Keratinocyte (primary cell): Measurements from ENCODE around the gene CYP17A1. TPM values are rescaled to one million over a fixed set of nuclear protein-coding genes. Genes with fewer than 3 reads are reported as not detected.
A peak's percentile ranks its signal among the peaks of the same experiment; 100 is the strongest.

ENCODE experiments used
- DNase-seq: peaks from one replicate; pipeline ENCODE4 v3.0.0-alpha.2; 2011; ENCODE audit warnings: low read depth, missing footprints, low spot score
- FAIRE-seq: peaks from 2 replicates; lab custom pipeline; 2011; peaks lifted over from hg19 to GRCh38; lab: Jason Lieb, UNC
- H2AFZ ChIP-seq: 2 replicates; pipeline ENCODE4 v1.6.0; 2012; ENCODE audit warnings: low read length, control low read depth, inconsistent platforms; ENCODE audit not compliant: control insufficient read depth
- H3K27ac ChIP-seq: 2 replicates; pipeline ENCODE4 v1.5.1; 2011; ENCODE audit warnings: low read length; ENCODE audit not compliant: control insufficient read depth, insufficient read depth
- H3K27me3 ChIP-seq: 3 replicates; pipeline ENCODE4 v1.6.0; 2011; ENCODE audit warnings: low read length; ENCODE audit not compliant: control insufficient read depth, insufficient read depth; ENCODE audit errors: extremely low read depth
- H3K36me3 ChIP-seq, 2 experiments: 2 replicates in 1 of 2; 3 replicates in 1 of 2; pipeline ENCODE4 v1.5.1; 2011; ENCODE audit warnings: low read length in 2 of 2, mild to moderate bottlenecking in 1 of 2; ENCODE audit not compliant: control insufficient read depth in 2 of 2, insufficient read depth in 2 of 2; ENCODE audit errors: extremely low read depth in 1 of 2
- H3K4me1 ChIP-seq: 3 replicates; pipeline ENCODE4 v1.5.1; 2011; ENCODE audit warnings: low read length; ENCODE audit not compliant: control insufficient read depth, insufficient read depth; ENCODE audit errors: extremely low read depth
- H3K4me2 ChIP-seq: 3 replicates; pipeline ENCODE4 v1.6.0; 2011; ENCODE audit warnings: low read depth, low read length; ENCODE audit not compliant: control insufficient read depth, insufficient read depth; ENCODE audit errors: extremely low read depth
- H3K4me3 ChIP-seq, 3 experiments: fragments of 200-600 bp in 1 of 3; sonication (generic) in 1 of 3; 2 replicates in 2 of 3; 3 replicates in 1 of 3; pipeline ENCODE4 v1.5.1; 2011 to 2016; ENCODE audit warnings: low read length in 3 of 3, mild to moderate bottlenecking in 3 of 3, control low read depth in 2 of 3, inconsistent platforms in 1 of 3, low read depth in 1 of 3, mixed read lengths in 1 of 3, mixed run types in 1 of 3, moderate library complexity in 1 of 3; ENCODE audit not compliant: control insufficient read depth in 2 of 3, insufficient read depth in 2 of 3; ENCODE audit errors: extremely low read depth in 1 of 3
- H3K79me2 ChIP-seq: 2 replicates; pipeline ENCODE4 v1.6.0; 2012; ENCODE audit warnings: low read length; ENCODE audit not compliant: control insufficient read depth, insufficient read depth
- H3K9ac ChIP-seq: 3 replicates; pipeline ENCODE4 v1.6.0; 2011; ENCODE audit warnings: low read length; ENCODE audit not compliant: control insufficient read depth, insufficient read depth; ENCODE audit errors: extremely low read depth
- H3K9me1 ChIP-seq: 3 replicates; pipeline ENCODE4 v1.6.0; 2011; ENCODE audit warnings: low read length; ENCODE audit not compliant: control insufficient read depth, insufficient read depth; ENCODE audit errors: extremely low read depth
- H3K9me3 ChIP-seq: 2 replicates; pipeline ENCODE4 v1.5.1; 2012; ENCODE audit warnings: low read depth, low read length; ENCODE audit not compliant: control insufficient read depth
- H4K20me1 ChIP-seq: 3 replicates; pipeline ENCODE4 v1.6.0; 2011; ENCODE audit warnings: low read length; ENCODE audit not compliant: control insufficient read depth, insufficient read depth; ENCODE audit errors: extremely low read depth
- EZH2 ChIP-seq: IDR thresholded peaks from one replicate; pipeline ENCODE4 v1.6.1; 2012; ENCODE audit warnings: inconsistent platforms, mild to moderate bottlenecking, low read length, moderate library complexity
- dilution Hi-C: fragments of 300-500 bp; cut with MboI; formaldehyde crosslinking; loops from one replicate; pipeline ENCODE4 v1.7.0; 2020; ENCODE audit warnings: low sequenced_read_pairs; ENCODE audit not compliant: extremely low pct_ligation_motif_present
- polyA minus RNA-seq, 3 experiments: library from RNA; depleted of rRNA, polyadenylated mRNA; stranded (reverse); fragments of >200 nt; gene quantifications; 1 replicate in 1 of 3; 2 replicates in 1 of 3; 3 replicates in 1 of 3; pipeline ENCODE4 v1.2.3, GENCODE V29; 2011
- polyA plus RNA-seq, 5 experiments: library from polyadenylated mRNA; depleted of rRNA in 3 of 5; stranded (reverse) in 3 of 5; stranded (forward) in 1 of 5; unstranded in 1 of 5; fragments of >200 nt; gene quantifications; 1 replicate in 1 of 5; 2 replicates in 3 of 5; 3 replicates in 1 of 5; pipeline versions ENCODE4 v1.2.1 to v1.2.3, GENCODE V29; 2011 to 2012; ENCODE audit warnings: missing spikeins in 2 of 5, low read depth in 1 of 5, low replicate concordance in 1 of 5
- TF ChIP-seq, protein P1 (sequence below), 3 experiments: IDR thresholded peaks in 1 of 3; conservative IDR thresholded peaks in 1 of 3; optimal IDR thresholded peaks in 1 of 3; 2 replicates in 2 of 3; 3 replicates in 1 of 3; pipeline versions ENCODE3 to v1.5.1; 2011; ENCODE audit warnings: low read length in 3 of 3, mild to moderate bottlenecking in 3 of 3, moderate library complexity in 2 of 3, control low read depth in 1 of 3, inconsistent platforms in 1 of 3; ENCODE audit not compliant: insufficient read depth in 2 of 3; ENCODE audit errors: extremely low read depth in 1 of 3

CYP17A1 gene, protein sequence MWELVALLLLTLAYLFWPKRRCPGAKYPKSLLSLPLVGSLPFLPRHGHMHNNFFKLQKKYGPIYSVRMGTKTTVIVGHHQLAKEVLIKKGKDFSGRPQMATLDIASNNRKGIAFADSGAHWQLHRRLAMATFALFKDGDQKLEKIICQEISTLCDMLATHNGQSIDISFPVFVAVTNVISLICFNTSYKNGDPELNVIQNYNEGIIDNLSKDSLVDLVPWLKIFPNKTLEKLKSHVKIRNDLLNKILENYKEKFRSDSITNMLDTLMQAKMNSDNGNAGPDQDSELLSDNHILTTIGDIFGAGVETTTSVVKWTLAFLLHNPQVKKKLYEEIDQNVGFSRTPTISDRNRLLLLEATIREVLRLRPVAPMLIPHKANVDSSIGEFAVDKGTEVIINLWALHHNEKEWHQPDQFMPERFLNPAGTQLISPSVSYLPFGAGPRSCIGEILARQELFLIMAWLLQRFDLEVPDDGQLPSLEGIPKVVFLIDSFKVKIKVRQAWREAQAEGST
- polyA plus RNA-seq (not detected in 3 replicates), polyA minus RNA-seq (not detected in 3 replicates)
- not detected for polyA plus RNA-seq (2011; ENCODE audit: low read depth)
- polyA plus RNA-seq (2011; cell fraction: cytosol; rRNA removed), result not detected in 2 replicates
- polyA plus RNA-seq (2011; cell fraction: nucleus; rRNA removed), result not detected in 2 replicates
- not detected in 2 replicates for polyA plus RNA-seq (2012; ENCODE audit: low replicate concordance)
- not detected for polyA minus RNA-seq (2011; cell fraction: cytosol; rRNA and poly(A)+ RNA removed)
- polyA minus RNA-seq (2011; cell fraction: nucleus; rRNA and poly(A)+ RNA removed), result not detected in 2 replicates

DNA sequence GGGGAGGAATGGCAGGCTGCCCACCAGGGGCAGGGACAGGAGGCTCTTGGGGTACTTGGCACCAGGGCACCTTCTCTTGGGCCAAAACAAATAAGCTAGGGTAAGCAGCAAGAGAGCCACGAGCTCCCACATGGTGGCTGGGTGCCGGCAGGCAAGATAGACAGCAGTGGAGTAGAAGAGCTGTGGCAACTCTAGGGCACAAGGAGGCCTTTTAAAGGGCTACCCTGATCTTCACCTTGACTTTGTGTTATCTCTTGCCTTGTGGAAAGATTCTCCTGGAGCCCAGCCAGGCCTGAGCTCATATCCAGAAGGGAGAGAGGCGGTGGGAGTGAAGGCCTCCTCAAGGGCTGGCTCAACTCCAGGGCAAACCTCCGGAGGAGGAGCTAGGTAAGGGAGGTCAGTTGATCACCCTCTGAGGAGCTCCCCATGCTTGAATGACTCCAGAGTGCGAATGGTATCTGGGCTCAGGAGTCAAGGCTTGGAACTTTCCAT lies at the start of gene CYP17A1:
TSS of gene CYP17A1 (minus strand) at position 184 of the 492 bp plus-strand sequence. CDS start at position 132, 52 bp downstream.
- TF ChIP-seq EZH2, result no peak
- TF ChIP-seq, protein P1, sequence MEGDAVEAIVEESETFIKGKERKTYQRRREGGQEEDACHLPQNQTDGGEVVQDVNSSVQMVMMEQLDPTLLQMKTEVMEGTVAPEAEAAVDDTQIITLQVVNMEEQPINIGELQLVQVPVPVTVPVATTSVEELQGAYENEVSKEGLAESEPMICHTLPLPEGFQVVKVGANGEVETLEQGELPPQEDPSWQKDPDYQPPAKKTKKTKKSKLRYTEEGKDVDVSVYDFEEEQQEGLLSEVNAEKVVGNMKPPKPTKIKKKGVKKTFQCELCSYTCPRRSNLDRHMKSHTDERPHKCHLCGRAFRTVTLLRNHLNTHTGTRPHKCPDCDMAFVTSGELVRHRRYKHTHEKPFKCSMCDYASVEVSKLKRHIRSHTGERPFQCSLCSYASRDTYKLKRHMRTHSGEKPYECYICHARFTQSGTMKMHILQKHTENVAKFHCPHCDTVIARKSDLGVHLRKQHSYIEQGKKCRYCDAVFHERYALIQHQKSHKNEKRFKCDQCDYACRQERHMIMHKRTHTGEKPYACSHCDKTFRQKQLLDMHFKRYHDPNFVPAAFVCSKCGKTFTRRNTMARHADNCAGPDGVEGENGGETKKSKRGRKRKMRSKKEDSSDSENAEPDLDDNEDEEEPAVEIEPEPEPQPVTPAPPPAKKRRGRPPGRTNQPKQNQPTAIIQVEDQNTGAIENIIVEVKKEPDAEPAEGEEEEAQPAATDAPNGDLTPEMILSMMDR (optimal IDR thresholded peaks at IDR 0.05 in 1 of 3, IDR thresholded peaks at IDR 0.05 in 1 of 3, conservative IDR thresholded peaks at IDR 0.05 in 1 of 3; ENCODE audit: extremely low read depth in 1 of 3, insufficient read depth in 2 of 3, low read length in 3 of 3), result no peak
- no peak within 1 kb of the TSS for H3K4me2 ChIP-seq
- no peak for FAIRE-seq
- H3K36me3 ChIP-seq, result no peaks in the 10 kb centered on the region
- H2AFZ ChIP-seq, result no peak within 1 kb of the TSS
- no peaks in the 10 kb centered on the region for H3K79me2 ChIP-seq
- peaks cover 2% of the 10 kb centered on the region for H3K4me1 ChIP-seq
- no peak for DNase-seq
- dilution Hi-C loops, result loop anchor here (25.0 kb wide), 1 partner anchor 250 kb away; no protein-coding TSS in a partner anchor
- H3K9me3 ChIP-seq, result no peaks in the 10 kb centered on the region
- no peaks in the 10 kb centered on the region for H3K9me1 ChIP-seq
- H4K20me1 ChIP-seq, result no peaks in the 10 kb centered on the region
- no peak within 1 kb of the TSS for H3K9ac ChIP-seq
- H3K4me3 ChIP-seq, result no peak within 1 kb of the TSS
- H3K27ac ChIP-seq, result no peak within 1 kb of the TSS
- no peaks in the 10 kb centered on the region for H3K27me3 ChIP-seq

- Histone ChIP-seq H2AFZ (no peak overlapping the region), H4K20me1 (no peaks in the 10 kb centered on the region), H3K27me3 (no peaks in the 10 kb centered on the region), H3K27ac (no peak overlapping the region), H3K9ac (no peak overlapping the region), H3K4me3 (no peak overlapping the region), H3K4me1 (no peaks in the 10 kb centered on the region), H3K9me3 (no peaks in the 10 kb centered on the region), H3K9me1 (no peaks in the 10 kb centered on the region), H3K36me3 (no peaks in the 10 kb centered on the region), H3K79me2 (no peaks in the 10 kb centered on the region), H3K4me2 (no peak overlapping the region)
- TF ChIP-seq EZH2, result no peak
- TF ChIP-seq, protein P1 (optimal IDR thresholded peaks at IDR 0.05 in 1 of 3, IDR thresholded peaks at IDR 0.05 in 1 of 3, conservative IDR thresholded peaks at IDR 0.05 in 1 of 3; ENCODE audit: extremely low read depth in 1 of 3, insufficient read depth in 2 of 3, low read length in 3 of 3), result no peak
- DNase-seq (no peak), FAIRE-seq (peak; percentile 26)
- dilution Hi-C loops, result no loop called here
These were observed 43.0 kb upstream of the CYP17A1 start for GRCh38 chr10:102880256-102880655.
